ENCODE results near the gene PPP2CA.

- TF ChIP-seq, protein P1, sequence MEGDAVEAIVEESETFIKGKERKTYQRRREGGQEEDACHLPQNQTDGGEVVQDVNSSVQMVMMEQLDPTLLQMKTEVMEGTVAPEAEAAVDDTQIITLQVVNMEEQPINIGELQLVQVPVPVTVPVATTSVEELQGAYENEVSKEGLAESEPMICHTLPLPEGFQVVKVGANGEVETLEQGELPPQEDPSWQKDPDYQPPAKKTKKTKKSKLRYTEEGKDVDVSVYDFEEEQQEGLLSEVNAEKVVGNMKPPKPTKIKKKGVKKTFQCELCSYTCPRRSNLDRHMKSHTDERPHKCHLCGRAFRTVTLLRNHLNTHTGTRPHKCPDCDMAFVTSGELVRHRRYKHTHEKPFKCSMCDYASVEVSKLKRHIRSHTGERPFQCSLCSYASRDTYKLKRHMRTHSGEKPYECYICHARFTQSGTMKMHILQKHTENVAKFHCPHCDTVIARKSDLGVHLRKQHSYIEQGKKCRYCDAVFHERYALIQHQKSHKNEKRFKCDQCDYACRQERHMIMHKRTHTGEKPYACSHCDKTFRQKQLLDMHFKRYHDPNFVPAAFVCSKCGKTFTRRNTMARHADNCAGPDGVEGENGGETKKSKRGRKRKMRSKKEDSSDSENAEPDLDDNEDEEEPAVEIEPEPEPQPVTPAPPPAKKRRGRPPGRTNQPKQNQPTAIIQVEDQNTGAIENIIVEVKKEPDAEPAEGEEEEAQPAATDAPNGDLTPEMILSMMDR (conservative IDR thresholded peaks at IDR 0.05; ENCODE audit: low read length): no peak
- no peak for TF ChIP-seq EZH2phosphoT487 (IDR thresholded peaks at IDR 0.05; ENCODE audit: borderline replicate concordance)
Measured at GRCh38 chr5:134257176-134257575, 31.3 kb upstream of the PPP2CA start.
